Astrocyte of the cerebellum (primary cell): ENCODE measurements around the gene NEBL.
"Not testable (repeated sequence)": the region's sequence is repeated elsewhere in the genome, so short reads cannot be mapped to it uniquely, and the experiment has no call there.

Experiments
- DNase-seq: peaks from one replicate; pipeline ENCODE4 v3.0.0-alpha.2; 2011; ENCODE audit warnings: low read depth
- H3K4me3 ChIP-seq: 2 replicates; pipeline ENCODE4 v1.5.1; 2011; ENCODE audit warnings: mild to moderate bottlenecking, low read depth, low read length, moderate library complexity
- CTCF ChIP-seq: IDR thresholded peaks from 2 replicates; pipeline ENCODE4 v1.5.1; 2012; ENCODE audit warnings: low read length, low read depth, moderate library complexity, mild to moderate bottlenecking; ENCODE audit errors: missing control alignments
- in situ Hi-C: cut with HindIII; loops from 2 replicates; pipeline ENCODE4 v1.10.0; 2017; ENCODE audit warnings: low sequenced_read_pairs

The NEBL gene

GRCh38 chr10:20897146-20897825 is at the start of gene NEBL:
TSS of gene NEBL (minus strand) at chr10:20897311. CDS start at chr10:20897205, 106 bp downstream.
- H3K4me3 ChIP-seq = no peak within 1 kb of the TSS
- DNase-seq = no peak
- TF ChIP-seq CTCF = no peak
- in situ Hi-C loops = no loop called here

DNA sequence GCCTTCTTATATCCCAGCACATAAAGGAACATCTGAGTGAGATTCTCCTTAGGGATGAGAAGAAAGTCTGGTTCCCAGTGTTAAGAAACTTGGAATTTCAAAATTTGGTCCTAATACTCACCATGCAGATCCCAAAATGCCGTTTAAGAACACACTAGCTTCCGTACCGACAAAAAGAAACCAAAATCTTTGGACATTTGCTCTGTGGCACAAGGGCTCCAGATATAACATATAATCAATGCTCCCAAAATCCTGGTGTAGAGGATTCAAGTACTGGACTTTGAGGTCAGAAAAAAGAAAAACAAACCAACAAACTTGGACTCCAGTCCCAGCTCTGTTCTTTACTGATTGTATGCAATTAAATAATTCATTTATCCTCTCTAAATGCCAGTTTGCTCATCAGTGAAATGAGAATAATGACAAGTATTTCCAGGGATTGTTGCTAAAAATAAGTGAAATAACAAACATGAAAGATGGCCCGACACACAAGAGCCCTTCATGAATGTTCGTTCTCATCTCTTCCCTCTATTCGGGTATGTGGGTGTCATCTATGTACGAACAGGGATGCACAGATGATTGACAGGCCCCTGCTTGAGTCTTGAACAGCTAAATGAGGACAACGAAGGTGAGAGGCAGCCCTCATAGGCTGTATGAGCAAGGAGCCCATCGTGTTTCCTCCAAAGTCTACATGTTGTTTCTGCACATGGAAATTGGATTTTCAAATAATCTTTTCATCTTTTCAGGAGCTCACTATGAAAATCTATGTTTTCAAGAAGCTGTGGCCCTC is 48.6 kb upstream of the NEBL start:
- no peak for DNase-seq
- no peak overlapping the region for H3K4me3 ChIP-seq
- in situ Hi-C loops = no loop called here
- no peak for TF ChIP-seq CTCF

- in situ Hi-C loops = no loop called here
- H3K4me3 ChIP-seq = no peak overlapping the region
- DNase-seq = no peak
- TF ChIP-seq CTCF = no peak
These were observed 47.8 kb upstream of the NEBL start for GRCh38 chr10:20944789-20945502.

- DNase-seq, H3K4me3 ChIP-seq, in situ Hi-C loops: not testable (repeated sequence)
These were observed 42.3 kb upstream of the NEBL start for GRCh38 chr10:20939414-20939813.

- in situ Hi-C loops = no loop called here
- no peak for TF ChIP-seq CTCF
- H3K4me3 ChIP-seq = no peak overlapping the region
- DNase-seq = no peak
These were observed 39.3 kb upstream of the NEBL start for GRCh38 chr10:20936396-20936795.

- no peak for TF ChIP-seq CTCF
- H3K4me3 ChIP-seq = no peak overlapping the region
- in situ Hi-C loops = no loop called here
- no peak for DNase-seq
These were observed 38.8 kb upstream of the NEBL start for GRCh38 chr10:20935931-20936330.
